Activated CD8-positive, alpha-beta memory T cell treated with anti-CD3 and anti-CD28 coated beads, Interleukin-2, amount 50 U/mL, for 24 hours (primary cell): ENCODE results near the gene NPPC.
A peak's percentile ranks its signal among the peaks of the same experiment; 100 is the strongest.
"Not testable (repeated sequence)": the region's sequence is repeated elsewhere in the genome, so short reads cannot be mapped to it uniquely, and the experiment has no call there.

Source experiments
- DNase-seq: peaks from one replicate; pipeline ENCODE4 v3.0.0-alpha.2; 2020; ENCODE audit errors: extremely low read depth

The NPPC gene

GRCh38 chr2:231926180-231926741 is at the start of gene NPPC:
Gene NPPC, minus strand, starts transcription at chr2:231926396. Its CDS starts 147 bp downstream, at chr2:231926249.
- DNase-seq: peak; percentile 41

- DNase-seq: no peak
These were observed 48.8 kb upstream of the NPPC start for GRCh38 chr2:231975001-231975400.

DNA sequence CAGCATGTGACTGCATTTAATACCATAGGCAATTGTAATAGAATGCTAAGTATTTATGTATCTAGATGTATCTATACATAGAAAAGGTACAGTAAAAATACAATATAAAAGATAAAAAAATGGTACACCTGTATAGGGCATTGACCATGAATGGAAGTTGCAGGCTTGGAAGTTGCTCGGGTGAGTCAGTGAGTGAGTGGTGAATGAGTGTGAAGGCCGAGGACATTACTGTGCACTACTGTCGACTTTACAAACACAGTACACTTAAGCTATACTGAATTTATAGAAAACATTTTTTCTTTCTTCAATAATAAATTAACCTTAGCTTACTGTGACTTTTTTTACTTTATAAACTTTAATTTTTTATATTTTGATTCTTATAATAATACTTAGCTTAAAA is 44.3 kb upstream of the NPPC start:
- DNase-seq: no peak

DNA sequence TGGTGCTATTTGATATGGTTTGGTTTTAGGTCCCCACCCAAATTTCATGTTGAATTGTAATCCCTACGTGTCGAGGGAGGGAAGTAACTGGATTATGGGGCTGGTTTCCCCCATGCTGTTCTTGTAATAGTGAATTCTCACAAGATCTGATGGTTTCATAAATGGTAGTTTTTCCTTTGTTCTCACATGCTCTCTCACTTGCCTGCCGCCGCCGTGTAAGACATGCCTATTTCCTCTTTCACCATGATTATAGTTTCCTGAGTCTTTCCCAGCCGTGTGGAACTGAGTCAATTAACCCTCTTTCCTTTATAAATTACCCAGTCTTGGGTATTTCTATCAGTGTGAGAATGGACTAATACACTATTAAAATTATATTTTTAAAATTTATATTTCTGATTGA is 42.6 kb upstream of the NPPC start:
- no peak for DNase-seq

- no peak for DNase-seq
These were observed 40.7 kb upstream of the NPPC start for GRCh38 chr2:231966886-231967285.

GRCh38 chr2:231965102-231965501 is 38.9 kb upstream of the NPPC start:
- DNase-seq: no peak

- DNase-seq: peak; percentile 31
These were observed 35.4 kb upstream of the NPPC start, which contains the start of gene DIS3L2 for GRCh38 chr2:231961349-231962166. Gene DIS3L2, plus strand, starts transcription at chr2:231961713. Its CDS starts 53,215 bp downstream, at chr2:232014928.

- peak; percentile 17 for DNase-seq
These were observed 34.7 kb upstream of the NPPC start for GRCh38 chr2:231960810-231961348.

DNA sequence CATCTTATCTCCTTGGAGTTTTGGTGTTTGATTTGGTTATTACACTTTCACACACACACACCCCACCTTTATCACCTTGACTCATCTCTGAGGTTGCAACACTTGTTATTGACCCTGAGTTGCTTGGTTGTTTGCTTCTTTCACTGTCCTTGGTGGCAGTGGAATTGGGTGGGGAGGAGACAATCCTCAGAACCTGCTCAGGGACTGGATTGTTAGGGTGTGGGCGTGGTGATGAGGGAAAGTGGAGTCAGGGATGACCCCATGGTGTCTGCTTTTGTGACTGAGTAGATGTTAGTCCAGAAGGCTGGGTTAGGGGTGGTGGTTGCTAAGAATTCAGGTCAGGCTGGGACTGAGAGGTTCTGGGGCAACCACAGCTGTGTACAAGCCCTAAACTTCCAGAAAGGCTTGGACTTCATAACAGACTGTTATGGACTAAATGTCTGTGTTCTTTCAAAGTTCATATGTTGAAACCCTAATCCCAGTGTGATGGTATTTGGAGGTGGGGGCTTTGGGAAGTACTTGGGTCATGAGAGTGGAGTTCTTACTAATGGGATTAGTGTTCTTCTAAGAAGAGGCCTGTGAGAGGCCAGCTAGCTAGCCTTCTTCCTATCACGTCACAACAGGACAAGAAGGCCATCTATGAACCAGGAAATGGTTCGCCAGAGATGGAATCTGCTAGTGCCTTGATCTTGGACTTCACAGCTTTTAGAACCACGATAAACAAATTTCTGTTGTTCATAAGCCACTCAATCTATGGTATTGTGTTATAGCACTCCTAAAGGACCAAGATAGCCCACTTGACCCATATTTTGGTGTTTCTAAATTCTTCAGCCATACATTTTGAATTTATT is 31.9 kb upstream of the NPPC start:
- DNase-seq: no peak

GRCh38 chr2:231955758-231956472 is 29.7 kb upstream of the NPPC start:
- DNase-seq: no peak

DNA sequence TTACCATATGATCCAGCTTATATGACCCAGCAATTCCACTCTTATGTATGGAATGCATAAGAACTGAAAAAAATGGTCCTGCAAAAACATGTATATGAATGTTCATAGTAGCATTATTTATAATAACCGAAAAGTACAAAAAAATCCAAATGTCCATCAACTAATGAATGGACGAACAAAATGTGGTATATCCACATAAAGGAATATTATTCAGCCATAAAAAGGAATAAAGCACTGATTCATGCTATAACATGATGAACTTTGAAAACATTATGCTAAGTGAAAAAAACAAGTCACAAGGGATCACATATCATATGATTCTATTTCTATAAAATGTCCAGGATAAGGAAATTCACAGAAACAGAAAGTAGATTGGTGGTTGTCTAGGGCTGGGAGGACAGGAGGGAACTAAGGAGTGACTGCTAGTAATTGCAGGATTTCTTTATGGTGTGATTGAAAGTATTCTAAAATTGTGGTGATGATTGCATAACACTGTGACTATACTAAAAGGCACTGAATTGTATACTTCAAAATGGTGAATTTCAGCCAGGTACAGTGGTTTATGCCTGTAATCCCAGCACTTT is 25.3 kb upstream of the NPPC start:
- DNase-seq: no peak

- no peak for DNase-seq
These were observed 21.5 kb upstream of the NPPC start for GRCh38 chr2:231947694-231948093.

DNA sequence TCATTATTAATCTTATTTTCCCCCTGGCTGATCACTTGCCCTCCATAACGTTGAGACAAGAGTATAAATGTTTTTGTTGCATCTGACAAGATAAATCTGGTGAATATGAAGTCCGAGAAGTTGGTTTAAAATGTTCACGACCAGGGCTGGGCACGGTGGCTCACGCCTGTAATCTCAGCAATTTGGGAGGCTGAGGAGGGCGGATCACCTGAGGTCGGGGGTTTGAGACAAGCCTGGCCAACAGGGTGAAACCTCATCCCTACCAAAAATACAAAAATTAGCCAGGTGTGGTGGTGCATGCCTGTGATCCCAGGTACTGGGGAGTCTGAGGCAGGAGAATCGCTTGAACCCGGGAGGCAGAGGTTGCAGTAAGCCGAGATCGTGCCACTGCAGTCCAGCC is 20.9 kb upstream of the NPPC start:
- not testable (repeated sequence) for DNase-seq

GRCh38 chr2:231946241-231946814 is 20.1 kb upstream of the NPPC start:
- no peak for DNase-seq

GRCh38 chr2:231942180-231942579 is 16.0 kb upstream of the NPPC start:
- no peak for DNase-seq

- DNase-seq: no peak
These were observed 15.5 kb upstream of the NPPC start for GRCh38 chr2:231941673-231942072.

- no peak for DNase-seq
These were observed 14.6 kb upstream of the NPPC start for GRCh38 chr2:231940795-231941194.

- DNase-seq: no peak
These were observed 12.8 kb upstream of the NPPC start for GRCh38 chr2:231939022-231939421.

DNA sequence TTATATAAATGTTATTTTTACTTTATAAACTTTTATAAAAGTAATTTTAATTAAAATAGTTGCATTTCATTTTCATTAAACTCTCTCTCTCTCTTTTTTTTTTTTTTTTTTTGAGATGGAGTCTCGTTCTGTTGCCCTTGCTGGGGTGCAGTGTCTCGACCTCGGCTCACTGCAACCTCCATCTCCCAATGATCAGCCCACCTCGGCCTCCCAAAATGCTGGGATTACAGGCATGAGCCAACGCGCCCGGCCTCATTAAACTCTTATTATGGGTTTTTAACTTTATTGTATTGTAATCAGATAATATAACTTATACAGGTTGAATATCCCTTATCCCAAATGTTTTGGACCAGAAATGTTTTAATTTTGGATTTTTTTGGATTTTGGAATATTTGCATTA is 10.9 kb upstream of the NPPC start:
- DNase-seq: no peak

- no peak for DNase-seq
These were observed 10.3 kb upstream of the NPPC start for GRCh38 chr2:231936491-231936890.

DNA sequence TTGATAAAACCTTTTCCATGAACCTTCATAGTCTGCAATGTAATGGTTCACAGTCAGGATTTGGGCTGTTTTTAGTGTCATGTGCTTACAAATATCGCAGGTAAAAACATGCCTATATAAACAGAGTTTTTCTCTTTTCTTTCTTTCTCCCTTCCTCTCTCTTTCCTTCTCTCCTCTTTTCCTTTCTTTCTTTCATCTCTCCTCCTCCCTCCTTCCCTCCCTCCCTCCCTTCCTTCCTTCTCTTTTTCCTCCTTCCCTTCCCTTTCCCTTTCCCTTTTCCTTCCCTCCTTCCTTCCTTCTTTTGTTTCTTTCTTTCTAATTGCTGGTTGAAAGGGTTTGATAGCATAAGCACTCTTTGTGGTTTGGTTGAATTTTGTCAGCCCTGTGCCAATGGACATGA is 9.6 kb upstream of the NPPC start:
- DNase-seq: no peak
